GM19023 (cell line): Measurements from ENCODE around the gene LILRB4.
"Not testable (repeated sequence)": the region's sequence is repeated elsewhere in the genome, so short reads cannot be mapped to it uniquely, and the experiment has no call there.

ENCODE experiments used
- ATAC-seq: cut with Tn5 transposase; IDR thresholded peaks from one replicate; pipeline ENCODE4 v1.9.1; 2021; ENCODE audit warnings: mild to moderate bottlenecking, moderate library complexity; ENCODE audit not compliant: unreplicated experiment

The LILRB4 gene

DNA sequence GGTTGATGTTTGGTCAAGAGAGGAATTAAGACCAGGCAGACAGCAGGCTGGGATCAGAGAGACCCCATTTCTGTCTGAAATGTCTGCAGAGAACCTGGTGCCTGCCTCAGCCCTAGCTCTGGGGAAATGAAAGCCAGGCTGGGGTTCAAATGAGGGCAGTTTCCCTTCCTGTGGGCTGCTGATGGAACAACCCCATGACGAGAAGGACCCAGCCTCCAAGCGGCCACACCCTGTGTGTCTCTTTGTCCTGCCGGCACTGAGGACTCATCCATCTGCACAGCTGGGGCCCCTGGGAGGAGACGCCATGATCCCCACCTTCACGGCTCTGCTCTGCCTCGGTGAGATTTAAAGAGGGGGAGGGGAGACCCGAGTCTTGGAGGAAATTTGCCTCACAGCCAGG is at the start of gene LILRB4:
Gene LILRB4 (plus strand): TSS at position 256 of the 400 bp plus-strand sequence. CDS start 49 bp downstream, at position 305.
- ATAC-seq: no peak

DNA sequence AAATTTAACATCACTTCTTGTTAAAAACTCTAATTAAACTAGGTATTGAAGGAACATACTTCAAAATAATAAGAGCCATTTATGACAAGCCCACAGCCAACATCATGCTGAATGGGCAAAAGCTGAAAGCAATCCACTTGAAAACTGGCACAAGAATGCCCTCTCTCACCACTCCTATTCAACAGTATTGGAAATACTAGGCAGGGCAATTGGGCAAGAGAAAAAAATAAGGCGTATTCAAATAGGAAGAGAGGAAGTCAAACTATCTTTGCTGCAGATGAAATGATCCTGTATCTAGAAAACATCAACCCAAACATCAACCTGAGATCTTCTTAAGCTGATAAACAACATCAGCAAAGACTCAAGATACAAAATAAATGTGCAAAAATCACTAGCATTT is 48.1 kb upstream of the LILRB4 start:
- no peak for ATAC-seq

DNA sequence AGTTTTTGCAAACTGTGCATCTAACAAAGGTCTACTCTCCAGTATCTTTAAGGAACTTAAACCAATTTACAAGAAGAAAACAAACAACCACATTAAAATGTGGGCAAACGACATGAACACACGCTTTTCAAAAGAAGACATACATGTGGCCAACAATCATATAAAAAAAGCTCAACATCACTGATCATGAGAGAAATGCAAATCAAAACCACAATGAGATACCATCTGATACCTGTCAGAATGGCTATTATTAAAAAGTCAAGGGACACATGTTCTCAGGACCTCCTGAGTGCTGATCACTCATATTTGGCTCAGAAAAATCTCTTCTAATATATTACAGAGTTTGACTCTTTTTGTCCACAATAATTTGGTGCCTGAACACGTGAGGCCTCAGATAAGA is 46.7 kb upstream of the LILRB4 start:
- no peak for ATAC-seq

DNA sequence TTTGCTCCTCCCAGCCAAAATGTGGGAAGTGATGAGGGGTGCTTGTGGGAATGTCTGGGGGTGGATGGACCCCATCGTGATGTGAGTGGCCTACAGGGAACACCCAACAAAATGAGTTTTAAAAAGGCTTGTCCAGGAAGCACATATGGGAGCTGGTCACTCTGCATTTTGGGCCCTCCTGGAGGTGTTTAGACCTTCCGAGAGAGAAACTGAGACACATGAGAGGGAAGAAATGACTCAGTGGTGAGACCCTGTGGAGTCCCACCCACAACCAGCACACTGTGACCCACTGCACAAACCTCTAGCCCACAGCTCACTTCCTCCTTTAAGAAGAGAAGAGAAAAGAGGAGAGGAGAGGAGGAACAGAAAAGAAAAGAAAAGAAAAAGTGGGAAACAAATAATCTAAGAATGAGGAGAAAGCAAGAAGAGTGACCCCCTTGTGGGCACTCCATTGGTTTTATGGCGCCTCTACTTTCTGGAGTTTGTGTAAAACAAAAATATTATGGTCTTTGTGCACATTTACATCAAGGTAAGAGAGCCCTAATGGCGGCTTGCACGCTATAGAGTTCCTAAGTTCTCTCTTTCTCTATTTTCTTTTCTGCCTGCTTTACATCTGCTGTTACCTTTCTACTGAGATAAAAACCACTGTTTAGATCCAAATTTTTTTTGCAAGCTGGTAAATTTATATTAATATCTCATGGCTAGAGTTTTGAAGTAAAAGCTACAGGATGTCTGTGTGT is 45.8 kb upstream of the LILRB4 start:
- peak; percentile 91 for ATAC-seq

DNA sequence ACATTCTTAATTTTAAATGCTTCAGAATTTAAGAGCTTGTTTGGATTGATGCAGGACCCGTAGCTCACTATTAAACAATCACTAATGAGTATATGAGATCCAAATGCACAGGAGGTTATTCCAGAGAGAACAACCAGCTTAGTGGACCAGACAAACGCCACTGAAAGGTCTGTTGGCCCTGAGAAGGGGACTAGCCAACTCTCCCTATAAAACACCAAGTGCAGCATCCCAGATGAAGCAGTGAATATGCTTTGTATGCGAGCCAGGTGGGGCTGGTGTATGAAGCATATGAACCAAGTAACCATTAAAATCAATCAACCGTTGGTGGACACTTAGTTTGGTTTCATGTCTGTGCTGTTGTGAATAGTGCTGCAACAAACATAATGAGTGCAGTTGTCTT is 42.3 kb upstream of the LILRB4 start:
- ATAC-seq: no peak

DNA sequence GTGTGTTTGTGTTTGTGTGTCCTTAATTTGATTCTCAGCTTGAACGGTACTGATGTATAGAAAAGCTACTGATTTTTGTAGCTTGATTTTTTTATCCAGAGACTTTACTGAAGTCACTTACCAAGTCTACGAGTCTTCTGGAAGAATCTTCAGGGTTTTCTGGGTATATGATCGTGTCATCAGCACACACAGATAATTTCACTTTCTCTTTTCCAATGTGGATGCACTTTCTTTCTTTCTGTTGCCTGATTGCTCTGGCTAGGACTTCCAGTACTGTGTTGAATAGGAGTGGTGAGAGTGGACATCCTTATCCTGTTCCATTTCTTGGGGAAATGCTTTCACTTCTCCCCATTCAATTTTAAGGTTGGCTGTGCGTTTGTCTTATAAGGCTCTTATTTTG is 40.4 kb upstream of the LILRB4 start:
- no peak for ATAC-seq

DNA sequence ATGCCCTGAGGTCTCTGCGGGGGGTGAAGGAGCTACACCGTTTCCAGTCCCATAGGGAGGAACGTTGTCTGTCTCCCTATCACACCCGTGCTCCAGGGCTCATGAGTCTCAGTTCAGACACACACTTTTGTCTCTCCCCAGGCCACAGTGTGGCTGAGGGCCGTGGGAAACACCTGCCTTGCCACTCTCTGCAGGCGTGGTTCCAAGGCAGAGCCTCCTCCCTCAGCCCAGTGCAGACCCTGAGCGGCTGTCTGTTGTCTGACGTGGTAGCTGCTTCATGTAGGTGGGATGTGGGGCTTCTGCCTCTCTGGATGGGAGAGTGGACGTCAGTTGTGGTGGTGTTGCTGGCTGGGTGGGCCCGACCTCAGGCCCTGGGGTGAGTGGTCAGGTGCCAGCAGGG is 38.6 kb upstream of the LILRB4 start:
- not testable (repeated sequence) for ATAC-seq

DNA sequence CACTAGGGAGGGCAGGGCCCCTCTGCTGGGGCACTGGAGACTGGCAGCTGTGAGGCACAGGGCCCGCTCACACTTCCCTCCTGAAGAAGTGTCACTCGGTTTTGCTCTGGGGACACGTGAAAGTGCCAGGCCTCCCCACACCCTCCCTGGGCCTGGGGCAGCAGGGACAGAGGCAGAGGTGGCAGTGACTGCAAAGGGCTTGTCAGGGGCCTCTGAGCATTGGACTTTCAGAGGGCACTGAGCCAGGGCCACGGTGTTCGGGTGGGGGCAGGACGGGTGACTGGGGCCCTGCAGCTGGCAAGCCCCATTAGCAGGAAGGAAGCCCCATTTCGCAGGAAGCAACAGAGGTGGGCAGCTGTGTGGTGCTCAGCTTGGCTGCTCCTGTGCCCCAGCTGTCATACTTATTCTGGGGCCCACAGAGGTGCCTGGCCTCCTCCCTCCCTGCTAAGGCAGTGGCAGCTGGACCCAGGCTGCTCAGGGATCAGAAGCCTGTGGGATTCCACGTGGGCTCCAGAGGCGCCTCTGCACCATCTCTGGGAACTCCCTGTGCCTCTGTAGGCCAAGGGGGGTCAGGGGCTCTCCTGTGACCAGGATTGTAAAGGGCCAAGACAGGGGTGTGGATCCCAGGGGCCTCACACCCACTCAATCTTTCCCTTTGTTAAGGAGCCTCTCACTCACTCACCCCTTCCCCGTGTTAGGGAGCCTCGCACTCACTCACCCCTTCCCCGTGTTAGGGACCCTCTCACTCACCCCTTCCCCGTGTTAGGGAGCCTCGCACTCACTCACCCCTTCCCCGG is 37.7 kb upstream of the LILRB4 start:
- ATAC-seq: not testable (repeated sequence)

DNA sequence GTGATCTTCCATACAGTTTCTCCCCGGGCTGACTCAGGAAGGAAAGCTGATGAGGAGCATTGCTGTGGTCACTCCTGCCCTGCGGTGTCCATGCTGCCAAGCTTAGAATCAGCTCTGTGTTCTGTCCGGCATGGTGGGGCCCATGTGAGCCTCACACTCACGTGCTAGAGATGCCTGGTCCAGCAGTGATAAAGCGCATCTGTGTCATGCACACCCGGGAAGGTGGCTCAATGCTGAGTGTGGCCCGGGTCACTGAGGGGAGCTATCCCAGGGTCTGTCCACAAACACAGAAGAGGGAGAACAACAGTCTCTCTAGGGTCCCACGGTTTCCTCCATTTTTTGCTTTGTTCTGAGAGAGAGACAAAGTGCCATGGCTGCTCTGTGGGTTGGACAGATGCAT is 36.0 kb upstream of the LILRB4 start:
- no peak for ATAC-seq

DNA sequence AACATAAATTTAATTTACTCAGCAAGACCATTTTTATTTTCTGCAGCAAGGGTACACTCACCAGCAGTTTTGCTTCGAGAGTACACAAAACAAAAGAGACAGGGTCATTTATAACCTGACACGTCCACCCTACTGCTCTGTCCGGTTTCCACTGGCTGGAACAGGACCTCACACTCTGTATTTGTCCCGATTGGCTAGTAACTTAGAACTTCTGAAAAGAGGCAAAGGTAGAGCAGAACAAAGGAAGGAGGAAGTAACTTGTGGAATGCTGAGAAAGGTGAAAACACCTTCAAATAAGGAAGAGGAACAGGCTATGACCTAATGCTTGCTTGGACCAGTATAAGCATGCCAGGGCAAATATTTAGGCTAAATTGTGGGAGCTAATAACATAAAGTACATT is 34.9 kb upstream of the LILRB4 start:
- not testable (repeated sequence) for ATAC-seq

DNA sequence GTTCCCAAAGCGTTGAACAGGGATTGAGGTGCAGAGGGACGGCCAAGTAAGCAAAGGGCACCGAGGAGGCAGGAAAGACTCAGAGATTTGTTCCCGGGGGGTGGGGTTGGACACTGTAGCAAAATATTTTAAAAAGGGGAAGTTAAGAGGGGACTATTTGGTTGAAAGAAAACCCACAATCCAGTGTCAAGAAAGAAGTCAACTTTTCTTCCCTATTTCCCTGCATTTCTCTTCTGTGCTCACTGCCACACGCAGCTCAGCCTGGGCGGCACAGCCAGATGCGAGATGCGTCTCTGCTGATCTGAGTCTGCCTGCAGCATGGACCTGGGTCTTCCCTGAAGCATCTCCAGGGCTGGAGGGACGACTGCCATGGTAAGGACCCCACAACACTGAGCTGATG is 32.5 kb upstream of the LILRB4 start, which contains the start of gene LILRB1:
Gene LILRB1 (plus strand): TSS at position 223 of the 400 bp plus-strand sequence. CDS start 590 bp downstream, outside the sequence.
- ATAC-seq: not testable (repeated sequence)

DNA sequence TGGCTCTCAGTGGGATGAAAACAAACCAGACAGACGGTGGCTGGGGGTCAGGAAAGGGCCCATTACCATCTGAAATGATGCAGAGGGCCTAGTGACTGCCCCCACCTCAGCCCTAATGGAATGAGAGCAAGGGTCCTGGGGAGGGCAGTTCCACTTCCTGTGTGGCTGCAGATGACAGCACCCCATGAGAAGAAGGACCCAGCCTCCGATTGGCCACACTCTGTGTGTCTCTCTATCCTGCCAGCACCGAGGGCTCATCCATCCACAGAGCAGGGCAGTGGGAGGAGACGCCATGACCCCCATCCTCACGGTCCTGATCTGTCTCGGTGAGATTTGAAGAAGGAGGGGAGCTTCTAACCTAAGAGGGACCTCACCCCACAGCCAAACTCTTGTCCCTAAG is 32.0 kb upstream of the LILRB4 start:
- no peak for ATAC-seq

DNA sequence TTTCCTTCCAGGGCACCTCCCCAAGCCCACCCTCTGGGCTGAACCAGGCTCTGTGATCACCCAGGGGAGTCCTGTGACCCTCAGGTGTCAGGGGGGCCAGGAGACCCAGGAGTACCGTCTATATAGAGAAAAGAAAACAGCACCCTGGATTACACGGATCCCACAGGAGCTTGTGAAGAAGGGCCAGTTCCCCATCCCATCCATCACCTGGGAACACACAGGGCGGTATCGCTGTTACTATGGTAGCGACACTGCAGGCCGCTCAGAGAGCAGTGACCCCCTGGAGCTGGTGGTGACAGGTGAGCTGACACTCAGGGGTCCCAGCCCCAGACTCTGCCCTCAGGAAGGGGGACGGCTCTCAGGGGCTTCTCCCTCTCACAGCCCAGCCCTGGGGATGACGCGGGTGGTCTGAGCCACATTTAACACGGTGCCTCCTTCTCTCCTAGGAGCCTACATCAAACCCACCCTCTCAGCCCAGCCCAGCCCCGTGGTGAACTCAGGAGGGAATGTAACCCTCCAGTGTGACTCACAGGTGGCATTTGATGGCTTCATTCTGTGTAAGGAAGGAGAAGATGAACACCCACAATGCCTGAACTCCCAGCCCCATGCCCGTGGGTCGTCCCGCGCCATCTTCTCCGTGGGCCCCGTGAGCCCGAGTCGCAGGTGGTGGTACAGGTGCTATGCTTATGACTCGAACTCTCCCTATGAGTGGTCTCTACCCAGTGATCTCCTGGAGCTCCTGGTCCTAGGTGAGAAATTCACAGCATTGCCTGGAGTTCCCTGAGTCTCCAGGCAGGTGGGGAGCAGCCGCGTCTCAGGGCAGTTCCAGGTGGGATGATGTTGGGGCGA is 31.1 kb upstream of the LILRB4 start:
- not testable (repeated sequence) for ATAC-seq

DNA sequence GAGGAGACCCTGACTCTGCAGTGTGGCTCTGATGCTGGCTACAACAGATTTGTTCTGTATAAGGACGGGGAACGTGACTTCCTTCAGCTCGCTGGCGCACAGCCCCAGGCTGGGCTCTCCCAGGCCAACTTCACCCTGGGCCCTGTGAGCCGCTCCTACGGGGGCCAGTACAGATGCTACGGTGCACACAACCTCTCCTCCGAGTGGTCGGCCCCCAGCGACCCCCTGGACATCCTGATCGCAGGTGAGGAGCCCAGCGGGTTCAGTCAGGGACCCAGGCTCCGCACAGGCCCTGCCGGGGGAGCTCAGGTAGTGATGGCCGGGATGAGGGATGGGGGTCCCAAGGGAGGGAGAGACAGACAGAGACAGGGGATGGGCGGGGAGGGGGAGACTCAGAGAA is 30.3 kb upstream of the LILRB4 start:
- ATAC-seq: not testable (repeated sequence)

DNA sequence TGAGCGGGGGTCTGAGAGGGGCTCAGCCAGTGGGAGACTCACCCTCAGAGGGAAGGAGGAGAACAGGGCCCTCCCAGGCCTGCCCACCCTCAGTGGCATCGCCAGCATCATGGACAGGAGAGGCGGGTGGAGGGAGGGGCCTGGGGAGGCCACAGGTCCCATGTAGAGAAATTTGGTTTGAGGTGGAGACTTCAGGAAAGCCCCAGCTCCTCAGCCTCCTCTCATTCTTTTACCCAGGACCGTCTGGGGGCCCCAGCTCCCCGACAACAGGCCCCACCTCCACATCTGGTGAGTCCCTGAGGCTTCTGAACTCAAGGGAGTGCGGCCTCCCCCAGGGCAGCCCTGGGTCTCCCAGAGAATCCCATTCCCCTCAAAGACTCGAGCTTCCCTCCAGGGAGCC is 29.4 kb upstream of the LILRB4 start:
- ATAC-seq: no peak

DNA sequence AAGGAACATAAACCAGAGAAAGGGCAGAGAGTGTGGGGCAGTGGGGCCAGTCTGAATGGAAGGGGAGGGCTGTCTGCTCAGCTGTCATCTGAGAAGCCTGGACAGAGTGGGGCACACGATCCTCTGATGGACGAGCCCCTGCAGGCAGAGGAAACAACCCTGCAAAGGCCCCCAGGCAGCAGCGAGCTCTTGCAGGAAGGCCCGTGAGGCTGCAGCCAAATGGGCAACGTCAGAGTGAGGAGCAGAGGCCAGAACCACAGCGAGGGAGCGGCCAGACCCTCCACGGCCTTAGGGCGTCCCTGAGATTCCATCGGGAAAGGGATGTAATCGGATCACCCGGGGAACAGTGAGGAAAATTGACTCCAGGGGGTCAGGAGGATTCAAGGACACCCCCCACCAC is 26.7 kb upstream of the LILRB4 start:
- ATAC-seq: not testable (repeated sequence)

DNA sequence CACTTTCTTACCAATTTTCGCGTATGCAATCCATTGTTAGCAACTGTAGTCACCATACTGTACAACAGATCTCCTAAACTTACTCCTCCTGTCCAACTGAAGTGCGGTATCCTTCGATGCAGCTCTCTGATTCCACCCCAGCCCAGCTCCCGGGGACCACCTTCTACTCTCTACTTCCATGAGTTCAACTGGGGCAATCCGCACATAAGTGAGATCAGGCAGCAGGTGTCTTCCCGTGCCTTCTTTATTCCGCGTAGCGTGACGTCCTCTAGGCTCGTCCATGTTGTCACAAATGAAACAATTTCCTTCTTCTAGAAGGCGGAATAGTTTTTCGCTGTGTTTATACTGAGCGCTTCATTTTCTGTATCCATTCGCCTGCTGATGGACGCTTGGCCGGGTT is 24.1 kb upstream of the LILRB4 start:
- no peak for ATAC-seq

DNA sequence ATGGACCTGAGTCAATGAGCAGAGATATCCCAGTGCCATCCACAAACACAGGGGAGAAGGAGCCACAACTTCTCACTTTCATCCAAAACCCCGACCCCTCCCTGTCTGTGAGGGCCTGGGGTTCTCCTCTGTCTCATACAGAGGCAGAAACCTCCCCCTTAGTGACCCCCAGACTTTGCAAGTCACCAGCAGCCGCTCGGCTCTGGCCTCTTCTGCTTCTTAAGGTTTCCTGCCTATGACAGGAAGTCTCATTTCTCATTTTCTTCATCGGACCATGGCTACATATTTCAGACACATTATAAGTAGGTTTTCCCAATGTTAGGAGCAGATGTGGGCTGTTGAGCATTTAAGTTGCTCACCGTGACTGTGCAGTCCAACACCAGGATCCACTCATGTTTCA is 19.8 kb upstream of the LILRB4 start:
- ATAC-seq: not testable (repeated sequence)

DNA sequence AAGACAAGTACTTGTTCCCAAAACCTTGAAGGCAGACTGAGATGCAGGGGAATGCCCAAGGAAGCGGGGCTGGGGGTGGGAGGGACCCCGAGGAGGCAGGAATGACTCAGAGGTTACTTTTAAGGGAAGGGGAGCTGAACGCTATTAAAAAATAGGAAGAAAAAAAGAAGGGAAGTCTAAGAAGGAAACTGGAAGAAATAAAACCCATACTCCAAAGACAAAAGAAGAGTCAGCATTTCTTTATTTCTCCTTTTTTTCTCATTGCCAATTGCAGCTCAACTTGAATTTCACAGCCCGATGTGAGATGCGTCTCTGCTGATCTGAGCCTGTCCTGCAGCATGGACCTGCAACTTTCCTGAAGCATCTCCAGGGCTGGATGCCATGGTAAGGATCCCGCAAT is 19.2 kb upstream of the LILRB4 start:
- not testable (repeated sequence) for ATAC-seq

DNA sequence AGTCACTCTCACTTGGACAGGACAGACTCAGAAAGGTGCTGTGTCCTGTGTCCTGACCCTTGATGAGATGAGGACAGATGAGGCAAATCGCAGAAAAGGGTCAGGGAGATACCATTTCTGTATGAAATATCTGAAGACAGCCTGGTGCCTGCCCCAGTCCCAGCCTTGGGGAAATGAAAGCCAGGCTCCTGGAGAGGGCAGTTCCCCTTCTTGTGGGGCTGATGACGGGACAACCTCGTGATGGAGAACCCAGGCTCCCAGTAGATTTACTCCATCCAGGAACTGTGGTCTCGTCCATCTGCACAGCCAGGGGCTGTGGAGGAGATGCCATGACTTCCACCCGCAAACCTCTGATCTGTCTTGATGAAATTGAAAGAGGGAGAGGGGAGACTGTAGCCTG is 18.7 kb upstream of the LILRB4 start:
- no peak for ATAC-seq

DNA sequence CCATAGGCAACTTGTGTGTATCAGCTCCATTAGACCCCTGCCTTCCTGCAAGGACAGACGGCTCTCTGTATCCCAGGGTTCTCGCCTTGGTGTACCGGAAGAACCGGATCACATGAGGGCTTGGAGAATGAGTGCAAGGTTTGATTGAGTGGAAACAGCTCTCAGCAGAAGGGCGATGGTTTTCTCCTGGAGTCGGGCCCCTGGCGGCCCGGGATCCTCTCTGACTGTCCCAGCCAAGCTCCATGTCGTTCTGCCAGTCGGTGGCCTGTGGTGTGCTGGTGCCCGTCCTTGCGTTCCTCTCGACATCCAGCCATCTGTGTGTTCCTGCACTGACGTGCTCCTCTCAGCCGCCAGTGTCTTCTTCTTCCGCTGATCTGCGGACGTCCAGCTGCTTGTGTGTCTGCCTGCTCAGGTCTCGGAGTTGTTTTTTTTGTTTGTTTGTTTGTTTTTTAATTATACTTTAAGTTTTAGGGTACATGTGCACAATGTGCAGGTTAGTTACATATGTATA is 16.4 kb upstream of the LILRB4 start:
- no peak for ATAC-seq
